Measurements from ENCODE around the gene HLA-DQA1. TPM values are rescaled to one million over a fixed set of nuclear protein-coding genes. Genes with fewer than 3 reads are reported as not detected.
A peak's percentile ranks its signal among the peaks of the same experiment; 100 is the strongest.
"Not testable (repeated sequence)": the region's sequence is repeated elsewhere in the genome, so short reads cannot be mapped to it uniquely, and the experiment has no call there.

The HLA-DQA1 gene
- total RNA-seq, result 10 to 100 TPM in 1 of 2 donors, 1 to 10 TPM in 1; 5.1 to 45.0 TPM
- long read RNA-seq, result 0 reads

DNA sequence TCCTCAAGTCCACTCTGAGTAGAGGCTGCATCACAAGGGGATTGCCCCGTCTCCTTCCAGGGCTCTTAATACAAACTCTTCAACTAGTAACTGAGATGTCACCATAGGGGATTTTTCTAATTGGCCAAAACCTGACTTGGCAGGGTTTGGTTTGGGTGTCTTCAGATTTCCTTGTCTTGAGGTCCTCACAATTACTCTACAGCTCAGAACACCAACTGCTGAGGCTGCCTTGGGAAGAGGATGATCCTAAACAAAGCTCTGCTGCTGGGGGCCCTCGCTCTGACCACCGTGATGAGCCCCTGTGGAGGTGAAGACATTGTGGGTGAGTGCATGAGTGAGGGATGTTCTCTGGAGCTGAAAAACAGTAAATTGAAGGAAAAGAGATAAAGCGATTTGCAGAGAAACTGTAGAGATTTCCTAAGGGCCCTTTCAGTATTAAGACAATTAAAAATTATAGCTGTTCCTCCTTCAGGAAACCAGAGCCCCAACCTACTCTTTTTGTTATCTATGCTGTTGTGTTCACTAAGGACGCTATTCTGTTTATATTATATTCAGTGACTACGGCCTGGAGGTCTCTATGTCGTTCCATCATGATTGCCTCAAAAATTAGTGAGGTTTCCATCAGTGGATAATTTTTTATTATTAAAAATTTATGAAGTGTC, at the start of gene HLA-DQA1:
Gene HLA-DQA1, plus strand, starts transcription at position 188 of the 662 bp plus-strand sequence. Its CDS starts 53 bp downstream, at position 241.
- peak; percentile 25 for ATAC-seq

DNA sequence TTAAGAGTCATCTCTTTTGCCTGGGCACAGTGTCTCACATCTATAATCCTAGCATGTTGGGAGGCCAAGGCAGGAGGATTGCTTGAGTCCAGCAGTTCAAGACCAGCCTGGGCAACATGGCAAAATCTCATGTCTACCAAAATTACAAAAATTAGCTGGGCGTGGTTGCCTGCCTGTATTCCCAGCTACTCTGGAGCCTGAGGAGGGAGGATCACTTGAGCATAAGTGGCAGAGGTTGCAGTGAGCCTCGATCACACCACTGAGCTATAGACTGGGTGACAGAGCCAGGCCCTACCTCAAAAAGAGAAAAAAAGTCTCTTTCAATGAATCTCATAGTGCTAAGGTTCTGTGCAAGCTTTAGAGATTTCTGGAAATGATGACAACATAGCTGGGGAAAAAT, 49.0 kb upstream of the HLA-DQA1 start:
- intact Hi-C loops (cut with DNase I, micrococcal nuclease), result no loop called here
- DNase-seq (no peak), ATAC-seq (no peak)

More for the DNA sequence above, at the start of gene HLA-DQA1:
- no peak for DNase-seq
- intact Hi-C loops (cut with DNase I, micrococcal nuclease), result no loop called here

DNA sequence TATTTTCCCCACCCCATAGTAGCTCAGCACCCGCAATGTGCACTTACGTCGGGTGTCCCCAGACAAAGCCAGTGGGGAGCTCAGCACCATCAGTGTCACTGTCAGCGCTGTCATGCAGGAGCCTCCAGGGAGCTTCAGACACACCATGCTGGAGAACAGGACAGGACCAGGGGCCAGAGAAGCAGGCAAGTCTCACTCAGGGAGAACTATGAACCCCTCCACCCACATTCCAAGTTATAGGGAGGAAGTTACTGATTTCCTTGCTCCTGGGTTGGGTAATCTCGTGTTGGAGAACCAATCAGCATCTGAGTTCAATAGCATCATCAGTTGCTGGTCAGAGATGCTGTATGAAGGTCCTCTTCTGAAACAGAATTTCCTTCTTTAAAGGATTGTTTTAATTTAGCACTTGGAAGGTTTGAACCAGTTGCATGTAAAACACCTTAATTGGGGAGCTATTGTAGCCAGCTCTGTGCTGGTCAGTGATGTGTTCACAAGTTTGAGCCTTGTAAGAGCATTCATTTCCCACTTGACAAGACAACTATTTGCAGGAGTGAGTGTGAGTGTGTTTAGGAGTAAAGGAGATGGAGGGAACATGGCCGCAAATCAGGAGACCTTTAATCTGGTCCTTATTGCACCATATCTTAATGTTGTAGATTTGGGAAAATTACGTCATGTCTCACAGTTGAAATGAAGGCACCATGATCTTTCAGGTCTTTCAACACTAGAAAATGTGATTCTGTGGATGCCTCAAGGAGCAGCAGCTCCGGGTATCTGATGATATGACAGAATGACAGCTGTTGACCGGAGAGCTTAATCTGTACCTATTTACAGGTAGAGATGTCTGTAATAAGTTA, 47.4 kb upstream of the HLA-DQA1 start, which contains the start of gene HLA-DRB1:
Gene HLA-DRB1, minus strand, starts transcription at position 253 of the 854 bp plus-strand sequence. Its CDS starts 106 bp downstream, at position 147.
- ATAC-seq (peak; percentile 95), DNase-seq (peak in 1 of 2 donors; percentile 47)
- intact Hi-C loops (cut with DNase I, micrococcal nuclease), result no loop called here

DNA sequence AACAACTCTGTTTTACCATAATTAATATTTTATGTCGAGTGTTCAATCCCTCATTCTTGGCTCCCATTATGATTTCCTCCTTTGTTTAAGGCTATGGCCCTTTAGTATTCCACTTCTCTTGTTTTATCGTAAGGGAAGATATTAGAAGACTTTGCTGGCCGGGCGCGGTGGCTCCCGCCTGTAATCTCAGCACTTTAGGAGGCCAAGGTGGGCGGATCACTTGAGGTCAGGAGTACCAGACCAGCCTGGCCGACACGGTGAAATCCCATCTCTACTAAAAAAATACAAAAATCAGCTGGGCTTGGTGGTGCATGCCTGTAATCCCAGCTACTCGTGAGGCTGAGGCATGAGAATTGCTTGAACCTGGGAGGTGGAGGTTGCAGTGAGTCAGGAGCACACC, 46.5 kb upstream of the HLA-DQA1 start:
- ATAC-seq; intact Hi-C loops (cut with DNase I, micrococcal nuclease); DNase-seq: not testable (repeated sequence)

DNA sequence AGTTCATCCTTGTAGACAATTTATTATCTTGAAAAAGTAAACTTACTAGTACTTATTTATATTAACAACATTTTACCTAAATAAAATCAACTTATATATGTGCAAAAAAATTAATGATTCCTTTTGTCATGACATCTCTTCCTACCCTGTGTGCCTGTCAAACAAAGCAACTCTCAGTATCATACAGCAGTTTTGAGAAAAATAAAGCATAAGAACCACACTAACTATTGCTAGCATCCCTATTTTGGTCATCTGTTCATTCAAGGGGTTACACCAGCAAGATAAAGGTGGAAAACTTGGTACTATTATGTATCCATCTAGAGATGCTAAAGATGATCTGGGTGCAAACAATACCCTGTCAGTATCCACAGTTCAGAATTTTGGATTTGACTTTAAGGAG, 40.2 kb upstream of the HLA-DQA1 start:
- no peak for DNase-seq
- intact Hi-C loops (cut with DNase I, micrococcal nuclease), result no loop called here
- no peak for ATAC-seq

DNA sequence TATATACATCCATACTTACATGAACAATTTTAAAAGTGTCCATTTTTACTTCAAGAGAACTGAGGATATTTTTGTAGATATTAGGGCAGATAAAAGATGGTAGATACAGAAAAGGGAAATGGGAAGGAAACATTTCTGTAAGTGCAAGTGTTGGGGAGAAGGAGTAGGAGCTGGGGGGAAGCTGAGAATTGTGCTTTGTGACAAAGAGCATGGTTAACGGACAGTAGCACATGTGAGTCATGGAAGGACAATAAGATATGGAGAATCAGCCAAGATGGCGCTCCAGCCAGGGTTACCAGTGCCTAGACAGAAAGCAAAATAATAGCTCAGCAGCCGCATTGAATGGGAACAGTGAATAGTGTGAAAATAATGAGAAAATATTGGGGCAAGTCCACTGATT, 34.8 kb upstream of the HLA-DQA1 start:
- ATAC-seq, result no peak
- no peak for DNase-seq
- intact Hi-C loops (cut with DNase I, micrococcal nuclease), result no loop called here

DNA sequence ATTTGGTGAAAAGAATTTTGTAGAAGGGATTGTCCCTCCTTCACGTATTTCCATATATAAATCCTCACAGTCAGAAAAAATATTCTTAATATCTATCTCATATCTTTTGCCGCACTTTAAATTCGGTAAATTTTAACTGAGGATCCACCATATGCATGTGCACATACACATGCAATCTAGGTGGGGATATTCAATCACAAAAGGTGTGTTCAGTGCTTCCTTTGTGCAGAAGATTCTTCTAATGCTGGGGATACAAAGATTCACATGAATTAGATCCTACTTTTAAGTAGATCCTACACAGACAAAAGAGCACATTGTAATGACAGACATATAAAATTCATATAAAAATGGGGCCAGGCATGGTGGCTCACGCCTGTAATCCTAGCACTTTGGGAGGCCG, 34.0 kb upstream of the HLA-DQA1 start:
- DNase-seq, result no peak
- no peak for ATAC-seq
- intact Hi-C loops (cut with DNase I, micrococcal nuclease), result no loop called here

DNA sequence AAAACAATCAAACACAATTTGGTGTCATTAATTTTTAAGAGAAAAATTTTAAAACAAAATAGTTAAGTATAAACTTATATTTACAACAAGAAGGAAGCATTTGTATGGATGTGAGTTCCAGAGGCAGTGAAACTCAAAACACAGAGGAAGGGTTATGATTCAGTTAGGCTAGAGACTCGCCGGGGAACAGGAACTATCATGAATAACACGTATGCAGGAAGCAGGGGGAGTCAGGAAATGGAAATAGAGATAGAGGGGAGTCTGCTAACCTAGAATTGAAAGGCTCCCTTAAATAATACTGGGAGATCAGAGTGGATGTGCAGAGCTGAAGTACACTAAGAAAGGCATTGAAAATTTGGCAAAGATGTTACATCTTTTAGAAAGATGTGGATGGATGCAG, 33.3 kb upstream of the HLA-DQA1 start:
- intact Hi-C loops (cut with DNase I, micrococcal nuclease), result no loop called here
- ATAC-seq (no peak), DNase-seq (no peak)

DNA sequence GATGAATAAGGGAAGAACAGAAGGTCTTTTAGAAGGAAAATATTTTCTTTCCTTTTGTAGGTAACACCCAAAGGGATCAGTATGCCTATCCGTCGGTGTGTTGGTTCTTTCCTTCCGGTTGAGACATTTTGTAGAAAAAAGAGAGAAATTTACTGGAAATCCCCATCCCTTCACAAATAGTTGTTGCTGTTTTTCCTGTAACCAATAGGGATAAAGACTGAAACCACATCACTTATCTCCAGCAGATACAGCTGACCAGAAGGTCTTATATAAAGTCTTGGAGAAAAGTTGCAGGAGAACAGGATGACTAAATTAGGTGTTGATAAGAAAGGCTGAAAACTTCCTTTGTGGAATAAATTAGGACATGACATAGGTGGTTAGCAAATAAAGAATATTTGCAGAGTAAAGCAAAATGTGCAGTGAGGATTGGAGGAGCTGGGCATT, 32.8 kb upstream of the HLA-DQA1 start:
- DNase-seq (no peak), ATAC-seq (peak; percentile 26)
- intact Hi-C loops (cut with DNase I, micrococcal nuclease), result no loop called here

DNA sequence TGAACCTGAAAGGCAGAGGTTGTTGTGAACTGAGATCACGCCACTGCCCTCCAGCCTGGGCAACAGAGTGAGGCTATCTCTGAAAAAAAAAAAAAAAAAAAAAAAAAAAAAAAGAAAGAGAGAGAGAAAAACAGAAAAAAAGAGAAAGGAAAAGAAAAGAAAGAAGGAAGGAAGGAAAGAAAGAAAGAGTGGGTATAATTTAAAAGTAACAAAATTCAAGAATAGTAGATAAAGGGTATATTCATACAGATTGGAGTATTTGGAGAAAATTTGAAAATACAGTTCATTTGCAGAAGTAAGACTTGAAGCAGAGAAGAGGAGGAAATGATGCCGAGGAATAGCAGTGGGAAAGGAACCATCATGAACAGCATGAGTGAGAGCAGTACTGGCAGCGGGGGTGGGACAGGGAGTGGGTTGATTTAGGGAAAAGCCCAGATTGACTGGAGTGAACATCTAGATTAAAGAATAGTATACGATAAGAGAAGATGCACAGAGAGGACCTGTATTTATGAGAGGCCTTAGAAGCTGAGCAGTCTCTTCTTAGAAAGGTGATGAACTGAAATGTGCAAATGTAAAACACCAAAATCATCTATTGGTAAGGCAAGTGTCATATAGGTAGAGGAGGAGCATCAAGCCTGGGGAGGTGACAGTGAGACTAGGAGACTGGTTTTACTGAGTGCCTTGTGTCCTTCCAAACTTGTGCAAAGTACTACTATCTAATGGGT, 29.8 kb upstream of the HLA-DQA1 start:
- intact Hi-C loops (cut with DNase I, micrococcal nuclease), result no loop called here
- ATAC-seq (no peak), DNase-seq (no peak)

DNA sequence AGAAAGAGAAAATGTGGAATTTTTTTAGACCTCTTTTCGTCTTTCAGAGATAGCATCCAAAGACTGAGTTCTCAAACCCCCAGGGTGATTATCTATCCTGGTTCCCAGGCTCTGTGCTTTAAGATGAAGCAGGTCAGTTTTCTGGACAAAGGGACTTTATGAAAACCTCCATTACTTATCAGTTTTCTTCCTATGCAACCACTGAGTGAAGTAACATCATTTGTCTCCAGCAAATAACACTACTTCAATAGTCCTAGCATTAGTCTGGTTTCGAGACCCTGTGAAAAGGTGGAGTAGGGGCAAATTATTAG, 29.3 kb upstream of the HLA-DQA1 start:
- DNase-seq (no peak), ATAC-seq (no peak)
- intact Hi-C loops (cut with DNase I, micrococcal nuclease), result no loop called here

DNA sequence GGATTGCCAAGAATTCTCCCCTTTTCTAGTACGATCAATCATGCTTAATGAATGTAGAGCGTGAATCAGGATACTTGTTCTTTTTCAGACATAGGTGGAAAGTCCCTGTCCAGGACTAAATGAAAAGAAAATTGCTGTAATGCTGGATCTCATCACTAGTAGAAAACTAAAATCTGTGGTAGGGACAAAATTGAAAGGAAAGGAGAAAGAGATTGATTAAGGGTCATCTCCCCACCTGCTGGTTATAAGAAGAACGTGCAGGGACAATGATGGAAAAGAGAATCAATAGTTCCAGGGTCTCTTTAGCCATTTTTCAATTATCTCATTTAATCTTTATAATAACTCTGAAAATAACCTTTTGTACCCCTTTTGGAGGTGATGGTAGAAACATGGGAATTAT, 28.8 kb upstream of the HLA-DQA1 start:
- DNase-seq, result no peak
- ATAC-seq, result no peak

DNA sequence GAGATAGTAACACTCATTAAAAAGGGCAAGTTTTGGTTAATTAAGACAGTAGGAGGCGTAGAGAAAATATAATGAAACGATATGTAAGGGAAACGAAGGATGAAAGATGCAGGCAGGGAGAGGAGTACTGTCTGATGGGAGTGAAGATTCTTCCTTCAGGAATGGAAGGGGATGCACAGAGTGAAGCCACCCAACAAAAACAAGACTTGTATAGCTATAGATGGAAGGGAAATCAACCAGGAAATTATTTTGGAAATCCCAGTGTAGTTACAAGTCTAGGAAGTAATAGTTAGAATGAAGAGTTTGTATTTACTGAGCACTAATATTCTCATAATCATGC, 27.8 kb upstream of the HLA-DQA1 start:
- no peak for ATAC-seq
- intact Hi-C loops (cut with DNase I, micrococcal nuclease), result no loop called here
- DNase-seq, result no peak

More for the DNA sequence above, 28.8 kb upstream of the HLA-DQA1 start:
- intact Hi-C loops (cut with DNase I, micrococcal nuclease), result no loop called here

DNA sequence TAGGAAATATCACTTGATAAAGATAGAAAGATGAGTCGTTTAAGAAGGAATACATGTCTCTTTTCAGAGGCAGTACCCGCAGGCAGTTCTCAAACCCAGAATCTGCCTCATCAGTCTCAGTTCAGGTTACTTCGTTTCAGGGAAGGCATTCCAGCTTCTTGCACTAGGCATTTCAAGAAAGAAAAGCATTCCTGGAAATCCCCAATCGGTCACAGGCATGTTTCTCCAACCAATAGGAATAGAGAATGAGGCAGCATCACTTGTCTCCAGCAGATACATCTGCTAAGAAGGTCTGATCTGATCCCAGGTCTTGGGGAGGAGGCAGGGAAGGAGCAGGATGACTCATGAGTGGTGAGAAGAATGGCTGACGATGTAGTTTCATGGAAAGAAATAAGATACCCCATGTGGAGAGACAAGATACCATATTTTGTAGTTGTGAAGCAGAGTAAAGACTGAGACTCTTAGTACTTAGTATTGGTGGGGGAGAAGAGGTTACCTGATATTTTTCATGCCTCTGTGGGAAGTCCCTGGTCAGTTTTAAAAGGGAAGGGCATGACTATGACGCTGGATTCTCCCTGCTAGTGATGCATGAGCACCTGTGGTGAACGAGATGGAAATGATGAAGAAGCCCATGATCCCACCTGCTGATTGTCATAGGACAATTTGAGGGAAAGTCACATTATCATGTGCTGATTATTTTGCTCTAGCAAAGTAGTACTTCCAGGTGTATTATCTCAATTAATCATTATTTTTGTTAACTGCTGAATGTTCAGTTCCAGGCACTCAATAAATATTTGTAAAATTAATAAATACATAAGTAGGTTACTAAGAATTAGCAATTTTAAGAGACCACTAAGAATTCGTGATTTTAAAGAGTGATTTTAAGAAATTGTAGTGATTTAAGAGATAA, 27.2 kb upstream of the HLA-DQA1 start:
- intact Hi-C loops (cut with DNase I, micrococcal nuclease), result no loop called here
- ATAC-seq (peak; percentile 100), DNase-seq (peak; percentile 58 to 61)

DNA sequence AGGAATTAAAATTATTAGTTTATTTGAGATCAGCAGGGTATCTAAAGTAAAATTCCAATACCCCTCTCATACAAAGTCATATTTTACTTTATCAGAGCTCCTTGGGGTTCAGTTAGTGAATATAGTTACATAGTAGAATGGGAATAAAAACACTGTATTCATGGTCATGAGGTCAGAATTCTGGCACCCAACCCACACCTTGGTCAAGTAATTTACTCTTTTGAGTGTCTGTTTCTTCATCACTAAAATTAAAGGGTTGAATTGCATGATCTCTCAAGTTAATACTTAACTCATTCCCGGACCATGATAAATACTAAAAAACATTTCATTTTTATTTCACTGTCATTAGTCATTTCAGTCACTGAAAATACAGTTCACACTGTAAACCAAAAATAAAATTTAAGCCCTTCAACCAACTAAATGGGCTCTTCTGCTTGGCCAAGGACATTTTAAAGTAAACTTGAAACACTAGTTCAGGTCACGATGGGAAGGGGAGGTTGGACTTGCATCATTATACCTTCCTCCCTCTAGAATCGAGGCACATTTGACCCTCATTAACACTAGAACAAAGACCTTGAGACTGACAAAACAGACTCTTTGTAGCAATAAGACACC, 26.4 kb upstream of the HLA-DQA1 start:
- ATAC-seq (no peak), DNase-seq (no peak)
- intact Hi-C loops (cut with DNase I, micrococcal nuclease), result no loop called here

DNA sequence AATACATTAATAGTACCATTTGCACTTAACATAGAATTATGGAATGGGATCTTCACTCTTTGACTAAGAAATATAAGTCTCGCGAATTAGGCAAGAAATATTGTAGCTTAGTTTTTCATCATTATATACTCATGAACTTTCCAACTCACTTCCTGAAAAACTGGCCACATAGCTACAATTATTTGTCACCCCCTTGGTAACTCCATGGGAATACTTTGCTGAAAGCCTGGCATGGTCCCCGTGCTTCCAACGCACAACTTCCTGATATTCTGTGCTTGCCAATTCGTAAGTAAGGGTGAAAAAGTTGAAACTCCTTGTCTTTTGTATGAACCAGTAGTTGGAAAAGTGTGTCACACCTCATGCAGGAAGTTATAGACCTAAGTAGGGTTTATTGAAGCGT, 23.7 kb upstream of the HLA-DQA1 start:
- ATAC-seq (no peak), DNase-seq (no peak)
- intact Hi-C loops (cut with DNase I, micrococcal nuclease), result no loop called here

DNA sequence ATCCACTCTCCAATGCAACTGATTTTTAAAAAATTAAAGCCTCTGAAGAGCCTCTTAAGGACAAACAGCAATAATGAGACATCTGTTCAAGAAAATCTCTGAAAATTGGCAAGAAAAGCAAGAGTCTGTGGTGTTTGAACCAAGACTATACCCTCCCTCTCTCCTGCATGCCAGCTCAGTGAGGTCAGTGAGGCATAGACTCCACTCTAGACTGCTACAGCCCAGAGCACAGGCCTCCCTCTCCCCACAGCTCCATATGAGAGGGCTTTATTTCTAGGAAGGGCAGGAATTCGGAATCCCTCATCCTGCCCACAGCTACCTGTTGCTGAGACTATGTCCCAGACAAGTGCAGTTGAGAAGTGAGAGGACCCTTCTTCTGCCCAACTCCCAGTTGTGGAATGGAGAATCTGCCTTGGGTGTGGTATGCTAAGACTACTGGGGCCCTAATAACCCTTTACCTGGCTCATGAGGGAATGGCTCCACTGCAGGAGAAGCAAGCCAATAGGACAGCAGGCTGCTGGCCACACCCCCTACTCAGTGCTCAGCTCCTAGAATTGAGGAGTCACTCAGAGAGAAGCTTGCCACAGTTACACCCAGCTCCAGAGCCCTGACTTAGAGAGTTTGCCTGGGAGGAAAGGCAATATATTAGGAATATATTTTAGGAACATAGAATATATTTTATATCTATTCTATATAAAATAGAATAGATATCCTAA, 22.7 kb upstream of the HLA-DQA1 start:
- DNase-seq (no peak), ATAC-seq (no peak)
- intact Hi-C loops (cut with DNase I, micrococcal nuclease), result no loop called here
